HG02678 (cell line): ENCODE results near the gene DLK1.

Source experiments
- ATAC-seq: cut with Tn5 transposase; IDR thresholded peaks from one replicate; pipeline ENCODE4 v1.9.1; 2021; ENCODE audit warnings: mild to moderate bottlenecking, moderate library complexity; ENCODE audit not compliant: unreplicated experiment

DLK1 gene

DNA sequence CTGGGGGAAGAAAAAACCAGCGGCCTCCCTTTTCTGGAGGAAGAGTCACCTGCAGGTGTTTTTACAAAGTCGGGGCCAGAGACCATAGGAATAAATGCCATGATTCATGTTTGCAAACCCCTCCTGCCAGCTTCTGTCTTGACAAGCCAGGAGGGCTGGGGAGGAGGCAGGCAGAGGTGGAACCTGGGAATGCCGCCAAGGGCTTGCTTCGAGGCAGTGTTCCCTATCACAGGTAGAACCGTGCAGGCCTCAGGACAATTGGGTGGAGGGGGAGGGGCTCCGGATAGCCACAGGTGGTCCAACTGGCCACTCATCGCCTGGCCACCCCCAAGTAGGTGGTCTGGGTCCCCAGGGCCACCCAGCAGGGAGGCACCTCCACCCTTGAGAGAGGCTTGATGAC lies 14.2 kb upstream of the DLK1 start:
- no peak for ATAC-seq

DNA sequence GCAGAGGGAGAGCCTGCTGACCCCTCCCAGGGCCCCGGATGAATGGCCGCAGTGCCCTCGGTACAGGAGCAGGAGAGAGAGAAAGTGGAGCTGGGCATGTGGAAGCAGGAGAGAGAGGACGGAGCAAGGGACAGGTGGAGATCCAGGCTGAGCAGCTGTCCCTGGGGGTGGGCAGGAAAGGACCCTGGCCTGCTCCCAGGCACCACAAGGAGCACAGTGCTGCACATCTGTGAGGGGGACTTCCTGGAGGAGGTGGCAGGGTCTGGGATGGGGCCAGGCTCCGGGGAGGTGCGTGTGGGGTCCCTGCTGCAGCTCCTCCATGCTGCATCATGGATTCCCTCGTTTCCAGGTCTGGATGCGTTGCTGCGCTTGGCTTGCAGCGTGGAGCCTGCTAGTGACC lies 13.0 kb upstream of the DLK1 start:
- ATAC-seq = no peak

GRCh38 chr14:100714258-100714892 lies 12.3 kb upstream of the DLK1 start:
- no peak for ATAC-seq

DNA sequence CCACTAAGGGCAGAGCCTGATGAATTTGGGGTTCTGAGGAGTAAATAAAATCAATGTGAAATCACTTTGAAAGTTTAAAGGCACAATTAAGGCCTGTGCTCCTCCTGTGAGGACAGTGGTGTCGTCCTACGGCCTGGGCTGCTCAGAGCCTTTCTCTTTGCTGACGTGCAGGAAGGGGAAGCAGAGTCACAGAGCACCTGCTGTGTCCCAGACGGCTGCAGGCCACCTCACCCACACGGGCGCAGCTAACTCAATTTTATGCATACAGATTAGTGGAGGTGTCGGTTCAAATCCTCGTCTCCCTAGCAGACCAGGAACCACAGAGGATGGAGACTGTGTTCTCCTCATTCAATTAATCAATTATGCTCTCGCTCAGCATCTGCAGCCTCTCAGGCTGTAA lies 11.4 kb upstream of the DLK1 start:
- no peak for ATAC-seq

GRCh38 chr14:100715803-100716202 lies 10.9 kb upstream of the DLK1 start:
- no peak for ATAC-seq

GRCh38 chr14:100717386-100717785 lies 9.3 kb upstream of the DLK1 start:
- no peak for ATAC-seq

- no peak for ATAC-seq
Observed at GRCh38 chr14:100719976-100720520, 6.6 kb upstream of the DLK1 start.

GRCh38 chr14:100721568-100721967 lies 5.1 kb upstream of the DLK1 start:
- ATAC-seq = no peak

GRCh38 chr14:100722367-100722766 lies 4.3 kb upstream of the DLK1 start:
- no peak for ATAC-seq

GRCh38 chr14:100723135-100723829 lies 3.4 kb upstream of the DLK1 start:
- ATAC-seq = no peak

GRCh38 chr14:100723830-100724437 lies 2.8 kb upstream of the DLK1 start:
- ATAC-seq = no peak

DNA sequence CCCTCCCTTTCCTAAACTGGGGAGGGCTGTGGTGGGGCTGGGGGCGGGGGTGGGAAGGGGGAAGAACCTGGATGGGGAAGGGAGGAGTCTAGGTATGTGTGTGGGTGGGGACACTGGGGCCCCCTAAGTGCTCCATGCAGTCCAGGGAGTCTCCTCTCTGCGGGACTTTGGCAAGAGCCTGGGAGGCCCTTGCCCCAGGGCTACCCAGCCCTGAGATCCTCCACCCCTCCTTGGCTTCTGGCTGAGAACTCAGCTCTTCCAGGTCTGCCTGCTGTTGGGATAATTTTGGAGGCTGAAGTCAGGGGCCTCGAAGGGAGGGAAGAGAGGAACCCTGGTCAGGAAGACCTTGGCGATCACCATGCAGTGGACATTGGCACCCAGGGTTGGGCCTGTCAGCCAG lies 2.2 kb upstream of the DLK1 start:
- ATAC-seq = no peak

- ATAC-seq = no peak
Observed at GRCh38 chr14:100725587-100726387, 905 bp upstream of the DLK1 start.

GRCh38 chr14:100727086-100727872 lies 587 bp downstream of the DLK1 start:
- no peak for ATAC-seq

GRCh38 chr14:100727873-100728240 lies 1.2 kb downstream of the DLK1 start:
- no peak for ATAC-seq

DNA sequence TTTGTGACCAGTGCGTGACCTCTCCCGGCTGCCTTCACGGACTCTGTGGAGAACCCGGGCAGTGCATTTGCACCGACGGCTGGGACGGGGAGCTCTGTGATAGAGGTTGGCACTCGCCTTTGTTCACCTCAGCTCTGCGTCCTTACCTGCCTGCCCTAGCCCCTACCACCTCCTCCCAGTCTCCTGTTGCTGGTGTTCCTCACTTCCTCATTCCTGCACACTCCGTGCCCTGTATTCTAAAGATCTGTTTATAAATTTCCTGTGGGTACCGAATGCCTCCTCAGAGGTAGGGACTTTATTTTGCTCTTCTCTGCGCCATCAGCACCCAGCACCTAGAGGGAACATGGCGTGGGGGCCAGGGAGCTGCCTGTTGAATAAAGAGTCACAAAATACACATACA lies 2.3 kb downstream of the DLK1 start:
- no peak for ATAC-seq

DNA sequence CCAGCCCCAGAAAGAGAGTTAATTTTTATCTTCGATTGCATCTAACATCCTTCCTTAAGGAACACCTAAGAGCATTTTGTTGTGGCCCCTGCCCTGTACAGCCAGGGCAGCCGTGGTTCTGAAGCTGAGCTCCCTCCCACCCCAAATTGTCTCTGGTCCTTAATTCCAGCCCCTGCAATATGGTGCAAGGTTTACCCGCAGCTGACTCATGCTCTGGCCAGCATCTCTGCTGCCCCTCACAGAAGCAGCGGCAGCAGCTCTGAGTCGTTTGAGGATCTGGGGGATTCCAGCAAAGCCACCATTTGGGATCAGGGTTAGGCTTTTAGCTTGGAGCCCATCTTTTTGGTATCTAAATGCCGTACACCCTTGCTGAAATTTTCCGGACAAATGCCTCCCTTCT lies 3.3 kb downstream of the DLK1 start:
- no peak for ATAC-seq

DNA sequence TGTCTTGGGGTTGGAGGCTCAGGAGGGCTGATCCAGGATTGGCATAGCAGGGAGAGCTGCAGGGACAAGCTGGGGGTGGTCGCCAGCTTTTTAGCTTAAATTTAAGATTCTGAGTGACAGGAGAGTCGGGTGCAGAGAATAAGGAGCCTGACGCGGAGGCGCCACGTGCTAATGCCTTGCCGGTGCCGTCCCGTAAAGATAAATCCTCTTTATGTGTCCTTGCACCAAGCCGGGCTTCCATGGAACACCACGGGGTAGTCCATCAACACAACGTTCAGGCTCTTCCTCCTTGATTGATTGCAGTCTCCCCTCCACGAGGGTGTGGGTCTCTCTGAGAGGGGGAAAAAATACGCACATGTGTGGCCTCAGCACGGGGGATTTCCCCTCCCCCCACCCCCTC lies 3.9 kb downstream of the DLK1 start:
- ATAC-seq = no peak

DNA sequence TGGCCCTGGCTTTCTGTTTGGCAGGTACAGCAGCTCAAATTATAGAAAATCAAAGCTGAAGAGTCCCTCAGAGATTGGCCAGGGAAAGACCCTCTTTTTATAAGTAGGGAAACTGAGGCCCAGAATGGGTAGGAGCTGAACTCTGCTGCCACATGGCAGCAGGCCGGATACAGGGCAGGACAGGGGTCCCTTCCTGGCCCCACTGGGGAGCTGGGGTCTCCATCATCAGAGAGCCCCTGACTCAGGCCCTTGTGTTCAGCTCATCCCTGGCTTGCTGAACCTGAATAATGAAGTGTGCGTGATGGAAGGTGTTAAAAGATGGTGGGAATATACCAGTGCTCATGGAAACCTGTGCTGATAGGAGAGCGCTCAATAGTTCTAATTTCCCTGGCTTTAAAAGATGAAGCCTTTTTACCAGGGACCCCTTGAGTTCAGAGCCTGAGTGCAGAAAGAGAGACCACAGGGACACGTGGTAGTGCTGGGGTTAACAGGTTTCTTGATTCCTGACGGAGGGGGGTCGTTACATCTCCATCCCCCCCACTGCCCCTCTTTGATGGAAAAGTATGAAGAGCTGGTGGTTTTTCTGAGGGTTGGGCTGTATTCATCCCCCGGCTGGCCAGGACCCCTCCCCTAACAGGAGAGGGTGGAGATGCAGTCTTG lies 4.4 kb downstream of the DLK1 start:
- ATAC-seq = no peak
